Omental fat pad (tissue), 4 donors: Measurements from ENCODE around the gene ZBTB17. TPM values are rescaled to one million over a fixed set of nuclear protein-coding genes. Genes with fewer than 3 reads are reported as not detected.
A peak's percentile ranks its signal among the peaks of the same experiment; 100 is the strongest.
"Not testable (repeated sequence)": the region's sequence is repeated elsewhere in the genome, so short reads cannot be mapped to it uniquely, and the experiment has no call there.

Experiments used
- ATAC-seq: fragments of 150-250 bp; one replicate; pipeline ENCODE4 v1.9.1; 2016; ENCODE audit warnings: mild to moderate bottlenecking, moderate library complexity; ENCODE audit not compliant: low FRiP score
- DNase-seq: peaks from one replicate; pipeline ENCODE4 v3.0.0-alpha.2; 2019; ENCODE audit warnings: low spot score
- CTCF ChIP-seq, 3 donors: fragments of 450-650 bp; IDR thresholded peaks; one replicate each; pipeline ENCODE4 v1.5.1; 2016 to 2017; ENCODE audit warnings: antibody characterized with exemption in 3 of 3, mild to moderate bottlenecking in 3 of 3, moderate library complexity in 2 of 3
- total RNA-seq, 4 donors: library from RNA; depleted of rRNA; stranded (reverse); fragments of >200 nt; gene quantifications; one replicate each; pipeline ENCODE4 v1.1.0, GENCODE V29; 2016

ZBTB17 gene
- total RNA-seq, 4 donors from 2014 or later, result 20.7 to 53.6 (median 27.8) TPM

- ATAC-seq (no peak), DNase-seq (no peak)
- TF ChIP-seq CTCF (IDR thresholded peaks at IDR 0.05), result no peak
These were observed 33.8 kb upstream of the ZBTB17 start for GRCh38 chr1:16009678-16010077.

GRCh38 chr1:16009030-16009460 is 33.1 kb upstream of the ZBTB17 start:
- DNase-seq (peak; percentile 93), ATAC-seq (no peak)

DNA sequence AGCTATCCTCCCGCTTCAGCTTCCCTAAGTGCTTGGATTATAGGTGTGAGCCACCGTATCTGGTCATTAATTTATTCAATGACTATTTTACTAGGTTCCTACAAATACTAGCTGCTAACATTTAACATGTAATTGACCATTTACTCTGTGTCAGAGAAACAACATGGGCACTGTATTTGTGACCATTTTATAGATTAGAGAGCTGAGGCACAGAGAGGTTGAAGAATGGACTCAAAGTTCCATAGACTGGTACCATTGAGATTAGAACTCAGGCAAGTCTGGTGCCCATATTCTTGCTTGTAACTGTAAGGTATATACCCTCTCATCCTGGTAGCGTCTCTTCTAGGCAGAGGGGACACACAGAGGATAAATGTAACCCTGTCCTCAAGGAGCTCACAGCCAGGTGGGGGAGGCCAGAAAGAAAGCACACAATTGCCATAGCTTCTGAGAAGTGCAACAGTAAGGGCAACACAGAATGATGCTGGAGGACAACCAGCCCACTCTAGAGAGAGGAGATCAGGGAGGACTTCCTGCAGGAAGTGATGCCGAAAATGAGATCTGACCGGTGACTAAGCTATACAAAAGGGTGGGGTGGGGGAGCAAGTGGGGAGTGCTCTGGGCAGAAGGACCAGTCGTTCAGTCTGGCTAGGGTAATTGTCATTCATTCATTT is 31.9 kb upstream of the ZBTB17 start:
- no peak for TF ChIP-seq CTCF (IDR thresholded peaks at IDR 0.05)
- no peak for ATAC-seq

More at GRCh38 chr1:16009030-16009460, 33.1 kb upstream of the ZBTB17 start:
- TF ChIP-seq CTCF (IDR thresholded peaks at IDR 0.05), result peak in 2 of 3 donors; percentile 49 to 92

DNA sequence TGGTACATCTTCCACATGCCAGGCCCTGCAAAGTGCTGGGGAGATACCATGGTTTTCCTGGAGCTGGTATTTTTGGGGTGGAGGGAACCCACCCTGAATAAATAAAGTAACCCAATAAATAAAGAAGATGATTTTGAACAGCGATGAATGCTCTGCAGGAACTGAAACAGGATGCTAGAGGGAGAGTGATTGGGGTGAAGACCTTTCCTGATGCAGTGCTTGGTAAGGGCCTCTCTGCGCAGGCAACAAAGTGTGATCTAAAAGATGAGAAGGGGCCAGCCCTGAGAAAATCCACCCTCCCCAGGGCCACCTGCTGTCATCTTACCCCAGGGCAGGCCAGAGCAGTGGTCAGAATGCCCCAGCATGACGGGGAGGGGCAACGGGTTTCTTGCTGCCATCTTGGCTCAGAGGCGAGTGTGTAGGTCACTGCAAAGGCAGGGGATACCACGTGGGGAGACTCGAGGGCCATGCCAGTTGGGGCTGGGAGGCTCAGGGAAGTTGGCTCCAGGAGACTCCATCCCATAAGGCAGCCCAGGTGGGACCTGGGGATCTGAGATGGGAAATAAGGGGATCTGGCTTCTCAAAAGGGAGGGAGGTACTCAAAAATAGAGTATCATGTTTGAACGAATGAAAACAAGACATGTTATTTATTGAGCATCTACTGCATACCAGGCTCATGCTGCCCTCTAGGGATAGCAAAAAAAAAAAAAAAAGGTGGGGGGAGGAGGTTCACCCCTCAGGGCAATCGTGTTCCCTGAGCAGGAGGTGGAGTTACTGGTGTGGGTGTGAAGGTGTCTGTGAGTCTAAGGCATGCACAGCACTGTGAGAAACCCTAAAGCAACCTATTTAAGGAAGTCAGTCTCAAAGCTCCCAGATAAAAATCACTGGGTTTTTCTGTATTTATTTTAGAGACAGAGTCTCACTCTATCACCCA is 30.9 kb upstream of the ZBTB17 start:
- no peak for DNase-seq
- no peak for ATAC-seq
- TF ChIP-seq CTCF (IDR thresholded peaks at IDR 0.05), result no peak

More for the DNA sequence above, 31.9 kb upstream of the ZBTB17 start:
- DNase-seq, result no peak

DNA sequence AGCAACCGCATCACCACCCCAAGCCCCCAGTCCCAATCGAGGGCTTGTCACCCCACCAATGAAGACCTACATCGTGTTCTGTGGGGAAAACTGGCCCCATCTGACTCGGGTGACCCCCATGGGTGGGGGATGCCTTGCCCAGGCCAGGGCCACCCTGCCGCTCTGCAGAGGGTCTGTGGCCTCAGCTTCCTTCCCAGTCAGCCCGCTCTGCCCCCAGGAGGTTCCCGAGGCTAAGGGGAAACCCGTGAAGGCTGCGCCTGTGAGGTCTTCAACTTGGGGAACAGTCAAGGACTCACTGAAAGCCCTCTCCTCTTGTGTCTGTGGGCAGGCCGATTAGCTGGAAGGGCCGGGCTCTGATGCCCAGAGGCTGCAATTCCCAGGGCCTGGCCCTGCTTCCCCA is 30.1 kb upstream of the ZBTB17 start:
- ATAC-seq (no peak), DNase-seq (no peak)
- no peak for TF ChIP-seq CTCF (IDR thresholded peaks at IDR 0.05)

GRCh38 chr1:16005597-16005996 is 29.7 kb upstream of the ZBTB17 start:
- no peak for TF ChIP-seq CTCF (IDR thresholded peaks at IDR 0.05)
- DNase-seq (no peak), ATAC-seq (no peak)

DNA sequence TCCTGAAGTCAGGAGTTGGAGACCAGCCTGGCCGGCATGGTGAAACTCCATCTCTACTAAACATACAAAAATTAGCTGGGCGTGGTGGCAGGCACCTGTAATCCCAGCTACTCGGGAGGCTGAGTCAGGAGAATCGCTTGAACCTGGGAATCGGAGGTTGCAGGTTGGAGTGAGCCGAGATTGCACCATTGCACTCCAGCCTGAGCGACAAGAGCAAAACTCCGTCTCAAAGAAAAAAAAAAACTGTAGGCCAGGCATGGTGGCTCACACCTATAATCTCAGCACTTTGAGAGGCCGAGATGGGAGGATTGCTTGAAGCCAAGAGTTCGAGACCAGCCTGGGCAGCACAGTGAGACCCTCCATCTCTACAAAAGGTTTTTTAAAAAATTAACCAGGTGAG is 25.4 kb upstream of the ZBTB17 start:
- ATAC-seq, DNase-seq: not testable (repeated sequence)
